GM12878 (cell line): ENCODE data around the gene MAB21L3. TPM values are rescaled to one million over a fixed set of nuclear protein-coding genes. Genes with fewer than 3 reads are reported as not detected.

Source experiments
- ATAC-seq: fragments of 200-7000 bp; cut with Tn5 transposase; 3 replicates; pipeline ENCODE4 v1.9.1; 2020; ENCODE audit warnings: mild to moderate bottlenecking, moderate library complexity
- BruUV-seq: library from RNA; stranded (reverse); fragments of 400-500 nt; replicated peaks from 2 replicates; lab custom pipeline; 2021; lab: Mats Ljungman, UMichigan
- CTCF ChIA-PET: fragments of 300-600 bp; sonication (Branson Sonifier 250); formaldehyde crosslinking; extraction: SDS; loops from one replicate; lab custom pipeline; 2021; ENCODE audit warnings: inconsistent platforms; lab: Yijun Ruan, JAX
- POLR2A ChIA-PET: fragments of 350-600 bp; formaldehyde crosslinking; extraction: SDS; loops from one replicate; lab custom pipeline; 2021; ENCODE audit warnings: inconsistent platforms; lab: Charles Lee
- RAD21 ChIA-PET: fragments of 300-600 bp; sonication (Branson Sonifier 250); formaldehyde crosslinking; loops from one replicate; lab custom pipeline; 2023; ENCODE audit warnings: antibody characterized with exemption; ENCODE audit not compliant: unreplicated experiment; lab: Charles Lee
- SMC1A ChIA-PET: fragments of 300-600 bp; sonication (Branson Sonifier 250); formaldehyde crosslinking; loops from one replicate; lab custom pipeline; 2023; ENCODE audit not compliant: unreplicated experiment, uncharacterized antibody; lab: Charles Lee
- DNase-seq: peaks from one replicate; pipeline ENCODE4 v3.0.0-alpha.2; 2011; ENCODE audit warnings: low read depth, low spot score
- FAIRE-seq: peaks from 3 replicates; lab custom pipeline; 2011; peaks lifted over from hg19 to GRCh38; lab: Jason Lieb, UNC
- H2AFZ ChIP-seq: 2 replicates; pipeline ENCODE4 v1.6.0; 2011; ENCODE audit warnings: low read depth, low read length, control low read depth; ENCODE audit not compliant: control insufficient read depth
- H3K27ac ChIP-seq: 2 replicates; pipeline ENCODE4 v1.5.1; 2011; ENCODE audit warnings: control low read depth; ENCODE audit not compliant: control insufficient read depth, insufficient read depth
- H3K27me3 ChIP-seq, 2 experiments: replicated peaks in 1 of 2; 2 replicates each; pipeline versions ENCODE4 v1.6.0 to v1.6.1; 2011; ENCODE audit warnings: low read length in 1 of 2; ENCODE audit not compliant: control insufficient read depth in 2 of 2, insufficient read depth in 2 of 2
- H3K36me3 ChIP-seq, 2 experiments: 2 replicates each; pipeline ENCODE4 v1.5.1; 2011; ENCODE audit warnings: low read length in 1 of 2; ENCODE audit not compliant: control insufficient read depth in 2 of 2, insufficient read depth in 2 of 2
- H3K4me1 ChIP-seq: 2 replicates; pipeline ENCODE4 v1.6.1; 2011; ENCODE audit warnings: mild to moderate bottlenecking, low read length, moderate library complexity, mixed read lengths; ENCODE audit not compliant: control insufficient read depth, insufficient read depth
- H3K4me2 ChIP-seq: 2 replicates; pipeline ENCODE4 v1.6.0; 2011; ENCODE audit warnings: control low read depth; ENCODE audit not compliant: control insufficient read depth, insufficient read depth
- H3K4me3 ChIP-seq: fragments of 200-600 bp; sonication (generic); 2 replicates; pipeline ENCODE4 v1.5.1; 2016
- H3K79me2 ChIP-seq: 2 replicates; pipeline ENCODE4 v1.6.0; 2011; ENCODE audit warnings: low read length; ENCODE audit not compliant: control insufficient read depth, insufficient read depth
- H3K9ac ChIP-seq: 2 replicates; pipeline ENCODE4 v1.8.0; 2011; ENCODE audit warnings: low read length, control low read depth, mixed read lengths; ENCODE audit not compliant: control insufficient read depth, insufficient read depth
- H3K9me3 ChIP-seq: replicated peaks from 3 replicates; pipeline ENCODE4 v1.5.1; 2011; ENCODE audit warnings: mild to moderate bottlenecking, low read length; ENCODE audit not compliant: control insufficient read depth, insufficient read depth
- H4K20me1 ChIP-seq: 2 replicates; pipeline ENCODE4 v1.6.0; 2011; ENCODE audit not compliant: control insufficient read depth, insufficient read depth
- HDGF ChIP-seq: fragments of 450-650 bp; IDR thresholded peaks from 2 replicates; pipeline ENCODE4 v1.6.1; 2016; ENCODE audit warnings: antibody characterized with exemption
- HSF1 ChIP-seq: fragments of 150-350 bp; IDR thresholded peaks from 2 replicates; pipeline ENCODE4 v1.6.1; 2014; ENCODE audit warnings: mild to moderate bottlenecking, low read depth, low read length
- IKZF2 ChIP-seq, 2 experiments: fragments of 450-650 bp; IDR thresholded peaks; 2 replicates each; pipeline ENCODE4 v1.6.1; 2017; ENCODE audit warnings: mild to moderate bottlenecking in 2 of 2, moderate library complexity in 2 of 2
- KLF5 ChIP-seq: fragments of 450-650 bp; IDR thresholded peaks from 2 replicates; pipeline ENCODE4 v1.6.1; 2014; ENCODE audit warnings: mild to moderate bottlenecking; ENCODE audit not compliant: partially characterized antibody
- PAX5 ChIP-seq: IDR thresholded peaks from 2 replicates; pipeline ENCODE4 v1.6.1; 2011; ENCODE audit warnings: low read depth, low read length, borderline replicate concordance
- SRF ChIP-seq, 2 experiments: IDR thresholded peaks; 2 replicates each; pipeline ENCODE4 v1.6.1; 2011; ENCODE audit warnings: low read depth in 2 of 2, low read length in 2 of 2, mild to moderate bottlenecking in 1 of 2, moderate library complexity in 1 of 2
- TBL1XR1 ChIP-seq: IDR thresholded peaks from 2 replicates; pipeline ENCODE4 v1.6.1; 2012; ENCODE audit warnings: low read depth, low read length, improper control_type of control experiment
- USF1 ChIP-seq: IDR thresholded peaks from 2 replicates; pipeline ENCODE4 v1.6.1; 2011; ENCODE audit warnings: borderline replicate concordance, low read depth, mild to moderate bottlenecking, moderate library complexity, mixed read lengths, low read length; ENCODE audit not compliant: insufficient read depth; ENCODE audit errors: extremely low read length
- ZNF217 ChIP-seq: fragments of 450-650 bp; IDR thresholded peaks from 2 replicates; pipeline ENCODE4 v1.6.1; 2017; ENCODE audit warnings: antibody characterized with exemption, mild to moderate bottlenecking
- ZNF592 ChIP-seq: fragments of 450-650 bp; IDR thresholded peaks from 2 replicates; pipeline ENCODE4 v1.6.1; 2017; ENCODE audit warnings: mild to moderate bottlenecking, moderate library complexity
- WGBS: methylation state at CpG from one replicate; pipeline ENCODE4 v1.1.6; 2016; ENCODE audit warnings: low lambda C conversion rate; ENCODE audit not compliant: insufficient replicate concordance, insufficient coverage; ENCODE audit errors: missing lambda C conversion rate; 5-methylcytosine and 5-hydroxymethylcytosine counted together
- in situ Hi-C: fragments of 300-500 bp; cut with MboI; formaldehyde crosslinking; loops from 9 replicates; pipeline ENCODE4 v1.14.3; 2018; ENCODE audit warnings: mixed read lengths
- intact Hi-C: fragments of 100-400 bp; cut with micrococcal nuclease; formaldehyde crosslinking; loops from one replicate; pipeline ENCODE4 v1.14.2; 2022; ENCODE audit not compliant: unreplicated experiment
- polyA plus RNA-seq, 11 experiments: library from polyadenylated mRNA; depleted of rRNA in 4 of 11; unstranded in 6 of 11; stranded (reverse) in 5 of 11; fragments of >200 nt; fragmentation: Nextera tagmentation in 4 of 11; fragmentation: Illumina TruSeq in 1 of 11; extraction: Ambion mirVana in 4 of 11; extraction: Trizol in 1 of 11; gene quantifications; 1 replicate in 1 of 11; 2 replicates in 10 of 11; pipeline versions ENCODE4 v1.2.1 to v1.2.3, GENCODE V29; 2011 to 2016; ENCODE audit warnings: inconsistent platforms in 2 of 11, missing spikeins in 2 of 11, low read depth in 1 of 11
- total RNA-seq, 4 experiments: library from RNA; depleted of rRNA in 3 of 4; stranded (reverse); fragments of >200 nt in 3 of 4; fragmentation: Illumina TruSeq in 1 of 4; extraction: Trizol in 1 of 4; gene quantifications; 2 replicates each; pipeline versions ENCODE4 v1.2.1 to v1.2.3, GENCODE V29; 2013 to 2021

The MAB21L3 gene
- total and polyA plus RNA-seq, 10 of the 15 experiments (the other 5 are each of a cell fraction or from before 2014, with no cell fraction given): 0.18 to 18.6 (median 1.3) TPM

GRCh38 chr1:116131866-116132605 is 20.8 kb downstream of the MAB21L3 start:
- in situ Hi-C loops (loop anchor here (5.0 kb wide), 1 partner anchor 355 kb away; no protein-coding TSS in a partner anchor), intact Hi-C loops (no loop called here)
- no TSS peak for BruUV-seq
- no peak overlapping the region for H3K4me2 ChIP-seq
- ChIA-PET SMC1A (interaction anchor here (0.6 to 2.5 kb wide), 3 partner anchors 9 to 117 kb away, joined by 3 to 7 read pairs (median 4); no protein-coding TSS in a partner anchor), CTCF (interaction anchor here (2.4 kb wide), 1 partner anchor 7 kb away, joined by 7 read pairs; no protein-coding TSS in a partner anchor), POLR2A (interaction anchor here (1.5 kb wide), 1 partner anchor 14 kb away, joined by 3 read pairs; no protein-coding TSS in a partner anchor), RAD21 (interaction anchor here (1.3 kb wide), 1 partner anchor 9 kb away, joined by 3 read pairs; no protein-coding TSS in a partner anchor)
- WGBS: 30% methylated on average over 9 of the region's 9 CpGs
- H3K9me3 ChIP-seq: no peaks in the 10 kb centered on the region; the same call in 2 of the 3 replicates
- H3K4me3 ChIP-seq: no peak overlapping the region
- H3K36me3 ChIP-seq: peaks cover 0 to 14% of the 10 kb centered on the region in 2 experiments; a peak in 2 of 4 replicates
- no peaks in the 10 kb centered on the region for H3K79me2 ChIP-seq
- no peak overlapping the region for H3K27ac ChIP-seq
- no peaks in the 10 kb centered on the region for H3K27me3 ChIP-seq
- no peaks in the 10 kb centered on the region for H3K4me1 ChIP-seq
- no peak for FAIRE-seq
- no peak for DNase-seq
- no peak overlapping the region for H2AFZ ChIP-seq
- no peak for ATAC-seq
- no peaks in the 10 kb centered on the region for H4K20me1 ChIP-seq
- H3K9ac ChIP-seq: no peak overlapping the region
- no peak for TF ChIP-seq TBL1XR1
- no peak for TF ChIP-seq ZNF592
- TF ChIP-seq PAX5: no peak
- no peak for TF ChIP-seq ZNF217
- TF ChIP-seq HSF1: no peak
- no peak for TF ChIP-seq IKZF2 (IDR thresholded peaks at IDR 0.05)
- no peak for TF ChIP-seq USF1
- TF ChIP-seq SRF (IDR thresholded peaks at IDR 0.05; ENCODE audit: low read depth in 2 of 2, low read length in 2 of 2): no peak
- TF ChIP-seq HDGF: no peak
- no peak for TF ChIP-seq KLF5
